H9 (cell line): ENCODE results near the gene LPAR3. TPM values are rescaled to one million over a fixed set of nuclear protein-coding genes. Genes with fewer than 3 reads are reported as not detected.

Experiments
- DNase-seq: peaks from one replicate; pipeline ENCODE4 v3.0.0-alpha.2; 2017
- H2AFZ ChIP-seq: one replicate; pipeline ENCODE4 v1.6.1; 2013; ENCODE audit warnings: mild to moderate bottlenecking, low read length, control low read depth, moderate library complexity
- H2AK5ac ChIP-seq: 2 replicates; pipeline ENCODE4 v1.6.1; 2013; ENCODE audit warnings: low read length, control low read depth, mixed read lengths; ENCODE audit not compliant: insufficient read length
- H2BK120ac ChIP-seq: one replicate; pipeline ENCODE4 v1.6.1; 2013; ENCODE audit warnings: low read depth, mild to moderate bottlenecking, low read length, control low read depth, inconsistent platforms; ENCODE audit not compliant: poor library complexity, severe bottlenecking
- H2BK12ac ChIP-seq: 2 replicates; pipeline ENCODE4 v1.6.1; 2013; ENCODE audit warnings: low read length, control low read depth, mixed read lengths, low read depth; ENCODE audit not compliant: insufficient read length
- H2BK15ac ChIP-seq: 2 replicates; pipeline ENCODE4 v1.6.1; 2013; ENCODE audit warnings: low read depth, low read length, control low read depth
- H2BK20ac ChIP-seq: one replicate; pipeline ENCODE4 v1.6.1; 2013; ENCODE audit warnings: low read depth, mild to moderate bottlenecking, low read length, control low read depth, inconsistent platforms; ENCODE audit not compliant: poor library complexity, severe bottlenecking
- H2BK5ac ChIP-seq: 2 replicates; pipeline ENCODE4 v1.6.1; 2013; ENCODE audit warnings: low read length, control low read depth, mixed read lengths; ENCODE audit not compliant: insufficient read length
- H3K14ac ChIP-seq: 2 replicates; pipeline ENCODE4 v1.6.1; 2013; ENCODE audit warnings: low read length, control low read depth; ENCODE audit not compliant: insufficient read depth
- H3K18ac ChIP-seq: 2 replicates; pipeline ENCODE4 v1.6.1; 2013; ENCODE audit warnings: low read depth, mild to moderate bottlenecking, mixed read lengths, low read length, control low read depth; ENCODE audit not compliant: insufficient read length
- H3K23ac ChIP-seq: 2 replicates; pipeline ENCODE4 v1.6.1; 2013; ENCODE audit warnings: low read length, control low read depth, mixed read lengths, low read depth; ENCODE audit not compliant: insufficient read length
- H3K23me2 ChIP-seq: 2 replicates; pipeline ENCODE4 v1.6.1; 2013; ENCODE audit warnings: low read depth, mild to moderate bottlenecking, mixed read lengths, low read length, control low read depth; ENCODE audit not compliant: insufficient read length, poor library complexity, severe bottlenecking
- H3K27ac ChIP-seq: 2 replicates; pipeline ENCODE4 v1.5.1; 2013; ENCODE audit warnings: low read length, control low read depth, mixed read lengths, low read depth; ENCODE audit not compliant: insufficient read length
- H3K27me3 ChIP-seq: 2 replicates; pipeline ENCODE4 v1.6.1; 2013; ENCODE audit warnings: low read length, control low read depth, inconsistent platforms; ENCODE audit not compliant: insufficient read depth
- H3K4ac ChIP-seq: 2 replicates; pipeline ENCODE4 v1.6.1; 2013; ENCODE audit warnings: low read depth, mild to moderate bottlenecking, control low read depth, inconsistent platforms, low read length, moderate library complexity
- H3K4me1 ChIP-seq: 2 replicates; pipeline ENCODE4 v1.6.1; 2013; ENCODE audit warnings: low read length, control low read depth, inconsistent platforms; ENCODE audit not compliant: insufficient read depth
- H3K4me2 ChIP-seq: 2 replicates; pipeline ENCODE4 v1.6.1; 2013; ENCODE audit warnings: low read length, control low read depth, mixed read lengths; ENCODE audit not compliant: insufficient read length, insufficient read depth
- H3K56ac ChIP-seq: 2 replicates; pipeline ENCODE4 v1.6.1; 2013; ENCODE audit warnings: low read depth, mild to moderate bottlenecking, mixed read lengths, low read length, control low read depth; ENCODE audit not compliant: insufficient read length
- H3K79me1 ChIP-seq: 2 replicates; pipeline ENCODE4 v1.6.1; 2013; ENCODE audit warnings: low read depth, mild to moderate bottlenecking, moderate library complexity, low read length, control low read depth, inconsistent platforms; ENCODE audit not compliant: insufficient read depth, poor library complexity, severe bottlenecking
- H3K79me2 ChIP-seq: 2 replicates; pipeline ENCODE4 v1.6.1; 2013; ENCODE audit warnings: low read length, control low read depth, inconsistent platforms; ENCODE audit not compliant: insufficient read depth
- H3K9ac ChIP-seq: 2 replicates; pipeline ENCODE4 v1.6.1; 2013; ENCODE audit warnings: low read length, control low read depth, mixed read lengths; ENCODE audit not compliant: insufficient read length; ENCODE audit errors: extremely low read depth
- H3K9me3 ChIP-seq: one replicate; pipeline ENCODE4 v1.6.1; 2013; ENCODE audit warnings: low read depth, low read length, inconsistent platforms; ENCODE audit not compliant: control insufficient read depth
- H3T11ph ChIP-seq: one replicate; pipeline ENCODE4 v1.6.1; 2013; ENCODE audit warnings: mild to moderate bottlenecking, low read length, control low read depth, inconsistent platforms
- H4K20me1 ChIP-seq: one replicate; pipeline ENCODE4 v1.6.1; 2013; ENCODE audit not compliant: control insufficient read depth, insufficient read length, insufficient read depth
- H4K5ac ChIP-seq: 2 replicates; pipeline ENCODE4 v1.6.1; 2013; ENCODE audit warnings: low read depth, mild to moderate bottlenecking, mixed read lengths, low read length, control low read depth; ENCODE audit not compliant: insufficient read length
- H4K8ac ChIP-seq: replicated peaks from 2 replicates; pipeline ENCODE4 v1.6.1; 2013; ENCODE audit warnings: low read length, control low read depth, mixed read lengths, low read depth; ENCODE audit not compliant: insufficient read length
- H4K91ac ChIP-seq: 2 replicates; pipeline ENCODE4 v1.6.1; 2013; ENCODE audit warnings: low read depth, mild to moderate bottlenecking, moderate library complexity, mixed read lengths, low read length, control low read depth; ENCODE audit not compliant: insufficient read length
- H3K27ac Mint-ChIP-seq, 3 experiments: 2 replicates in 2 of 3; 3 replicates in 1 of 3; pipeline ENCODE4 v1.8.0; 2020 to 2021; ENCODE audit warnings: mixed read lengths in 3 of 3, mild to moderate bottlenecking in 1 of 3, moderate library complexity in 1 of 3
- H3K27me3 Mint-ChIP-seq: 2 replicates; pipeline ENCODE4 v1.8.0; 2021; ENCODE audit warnings: low read depth, mild to moderate bottlenecking, moderate library complexity, mixed read lengths
- H3K36me3 Mint-ChIP-seq, 3 experiments: 2 replicates in 2 of 3; 3 replicates in 1 of 3; pipeline ENCODE4 v1.8.0; 2020 to 2021; ENCODE audit warnings: low read depth in 3 of 3, mixed read lengths in 3 of 3; ENCODE audit not compliant: insufficient read depth in 1 of 3
- H3K4me1 Mint-ChIP-seq, 2 experiments: 2 replicates each; pipeline ENCODE4 v1.8.0; 2020; ENCODE audit warnings: mixed read lengths in 2 of 2
- H3K4me3 Mint-ChIP-seq, 2 experiments: 2 replicates in 1 of 2; 3 replicates in 1 of 2; pipeline ENCODE4 v1.8.0; 2020 to 2021; ENCODE audit warnings: mild to moderate bottlenecking in 2 of 2, mixed read lengths in 2 of 2, moderate library complexity in 1 of 2
- H3K9me3 Mint-ChIP-seq, 2 experiments: 2 replicates in 1 of 2; 3 replicates in 1 of 2; pipeline ENCODE4 v1.8.0; 2020; ENCODE audit warnings: mild to moderate bottlenecking in 2 of 2, mixed read lengths in 2 of 2, moderate library complexity in 1 of 2
- CTCF ChIP-seq: fragments of 200-600 bp; sonication (generic); conservative IDR thresholded peaks from 3 replicates; pipeline ENCODE4 v1.8.0; 2021; ENCODE audit warnings: antibody characterized with exemption, mild to moderate bottlenecking
- total RNA-seq: library from RNA; stranded (reverse); gene quantifications from 2 replicates; pipeline ENCODE4 v1.2.1, GENCODE V29; 2021

LPAR3 gene
- total RNA-seq, 1 experiment from 2014 or later = 3.0 TPM

- Histone ChIP-seq H2BK20ac (no peak overlapping the region), H2BK120ac (no peak overlapping the region), H3T11ph (no peak overlapping the region), H3K23me2 (no peaks in the 10 kb centered on the region), H4K20me1 (no peaks in the 10 kb centered on the region), H3K14ac (no peak overlapping the region), H3K79me1 (no peaks in the 10 kb centered on the region), H3K79me2 (no peaks in the 10 kb centered on the region; the same call in 1 of the 2 replicates), H4K8ac (no peak overlapping the region), H2BK15ac (no peak overlapping the region), H3K4me2 (no peak overlapping the region), H3K27ac (no peak overlapping the region), H3K56ac (no peak overlapping the region), H3K9me3 (no peaks in the 10 kb centered on the region), H3K4me1 (no peaks in the 10 kb centered on the region), H3K27me3 (no peaks in the 10 kb centered on the region), H2AFZ (no peak overlapping the region), H3K4ac (no peak overlapping the region), H4K91ac (no peak overlapping the region), H2BK12ac (no peak overlapping the region), H3K23ac (no peak overlapping the region), H2BK5ac (no peak overlapping the region), H3K9ac (no peak overlapping the region), H2AK5ac (no peak overlapping the region), H4K5ac (no peak overlapping the region), H3K18ac (no peak overlapping the region)
- Mint-ChIP-seq H3K27ac (no peak overlapping the region), H3K4me1 (peaks cover 4 to 6% of the 10 kb centered on the region in 2 experiments; a peak in 3 of 4 replicates), H3K36me3 (peaks cover 0 to 5% (median 0%) of the 10 kb centered on the region in 3 experiments; a peak in 2 of 7 replicates), H3K27me3 (no peaks in the 10 kb centered on the region), H3K4me3 (no peak overlapping the region), H3K9me3 (no peaks in the 10 kb centered on the region)
- no peak for TF ChIP-seq CTCF
- no peak for DNase-seq
Measured at GRCh38 chr1:84846387-84846786, 46.6 kb downstream of the LPAR3 start.
